Dermis blood vessel endothelial cell (primary cell): ENCODE measurements around the gene SYTL3. TPM values are rescaled to one million over a fixed set of nuclear protein-coding genes. Genes with fewer than 3 reads are reported as not detected.

Experiments used
- DNase-seq: peaks from one replicate; pipeline ENCODE4 v3.0.0; 2010
- total RNA-seq: library from RNA; depleted of rRNA; stranded (reverse); fragments of >200 nt; gene quantifications from 2 replicates; pipeline ENCODE4 v1.2.3, GENCODE V29; 2014

The SYTL3 gene
- total RNA-seq, 1 donor from 2014 or later, result 0.85 TPM

GRCh38 chr6:158760618-158761250 is 110.9 kb downstream of the SYTL3 start:
- no peak for DNase-seq

GRCh38 chr6:158761746-158762145 is 111.9 kb downstream of the SYTL3 start:
- no peak for DNase-seq

GRCh38 chr6:158762787-158763433 is 113.1 kb downstream of the SYTL3 start:
- DNase-seq, result no peak

GRCh38 chr6:158763434-158764182 is 113.8 kb downstream of the SYTL3 start:
- DNase-seq, result no peak

GRCh38 chr6:158764183-158764849 is 114.5 kb downstream of the SYTL3 start:
- no peak for DNase-seq

GRCh38 chr6:158764926-158765325 is 115.1 kb downstream of the SYTL3 start:
- no peak for DNase-seq

- no peak for DNase-seq
These were observed 115.7 kb downstream of the SYTL3 start for GRCh38 chr6:158765499-158766068.

- no peak for DNase-seq
These were observed 117.0 kb downstream of the SYTL3 start for GRCh38 chr6:158766621-158767455.

GRCh38 chr6:158767709-158768108 is 117.9 kb downstream of the SYTL3 start:
- no peak for DNase-seq

- DNase-seq, result no peak
These were observed 118.6 kb downstream of the SYTL3 start for GRCh38 chr6:158768436-158768835.

- no peak for DNase-seq
These were observed 119.4 kb downstream of the SYTL3 start for GRCh38 chr6:158769234-158769770.

- DNase-seq, result no peak
These were observed 120.0 kb downstream of the SYTL3 start for GRCh38 chr6:158769771-158770432.

- DNase-seq, result no peak
These were observed 120.9 kb downstream of the SYTL3 start for GRCh38 chr6:158770533-158771330.

- no peak for DNase-seq
These were observed 121.7 kb downstream of the SYTL3 start for GRCh38 chr6:158771399-158772152.

GRCh38 chr6:158772172-158772571 is 122.3 kb downstream of the SYTL3 start:
- DNase-seq, result no peak

GRCh38 chr6:158772851-158773371 is 123.1 kb downstream of the SYTL3 start:
- no peak for DNase-seq

GRCh38 chr6:158773581-158774449 is 124.0 kb downstream of the SYTL3 start:
- DNase-seq, result no peak
